Measurements from ENCODE around the gene PCSK5. TPM values are rescaled to one million over a fixed set of nuclear protein-coding genes. Genes with fewer than 3 reads are reported as not detected.

PCSK5 gene
- total RNA-seq, 1 donor from 2014 or later: 8.9 TPM

GRCh38 chr9:76099516-76099915, 209.0 kb downstream of the PCSK5 start:
- H3K9me3 Mint-ChIP-seq (ENCODE audit: low read depth): no peaks in the 10 kb centered on the region
- TF ChIP-seq CTCF (IDR thresholded peaks at IDR 0.05): no peak
- no peak overlapping the region for H3K27ac Mint-ChIP-seq (ENCODE audit: unreplicated experiment)
- no peak overlapping the region for H3K4me3 Mint-ChIP-seq (ENCODE audit: unreplicated experiment)
- peaks cover 11% of the 10 kb centered on the region for H3K36me3 Mint-ChIP-seq (ENCODE audit: low read depth)
- DNase-seq (ENCODE audit: low spot score): no peak
- H3K27me3 Mint-ChIP-seq (ENCODE audit: low read depth): no peaks in the 10 kb centered on the region
- H3K4me1 Mint-ChIP-seq (ENCODE audit: low read depth): peaks cover 4% of the 10 kb centered on the region

- Mint-ChIP-seq H3K27me3 (ENCODE audit: low read depth) (no peaks in the 10 kb centered on the region), H3K9me3 (ENCODE audit: low read depth) (no peaks in the 10 kb centered on the region), H3K4me1 (ENCODE audit: low read depth) (peaks cover 13% of the 10 kb centered on the region), H3K36me3 (ENCODE audit: low read depth) (peaks cover 12% of the 10 kb centered on the region), H3K4me3 (ENCODE audit: unreplicated experiment) (no peak overlapping the region), H3K27ac (ENCODE audit: unreplicated experiment) (no peak overlapping the region)
- TF ChIP-seq CTCF (IDR thresholded peaks at IDR 0.05): no peak
- DNase-seq (ENCODE audit: low spot score): no peak
These were observed 210.6 kb downstream of the PCSK5 start for GRCh38 chr9:76101075-76101474.

- no peak for DNase-seq (ENCODE audit: low spot score)
- peaks cover 12% of the 10 kb centered on the region for H3K36me3 Mint-ChIP-seq (ENCODE audit: low read depth)
- no peak for TF ChIP-seq CTCF (IDR thresholded peaks at IDR 0.05)
- peaks cover 14% of the 10 kb centered on the region for H3K4me1 Mint-ChIP-seq (ENCODE audit: low read depth)
- no peaks in the 10 kb centered on the region for H3K9me3 Mint-ChIP-seq (ENCODE audit: low read depth)
- no peak overlapping the region for H3K27ac Mint-ChIP-seq (ENCODE audit: unreplicated experiment)
- no peak overlapping the region for H3K4me3 Mint-ChIP-seq (ENCODE audit: unreplicated experiment)
- H3K27me3 Mint-ChIP-seq (ENCODE audit: low read depth): no peaks in the 10 kb centered on the region
These were observed 211.0 kb downstream of the PCSK5 start for GRCh38 chr9:76101491-76101890.

- peaks cover 16% of the 10 kb centered on the region for H3K4me1 Mint-ChIP-seq (ENCODE audit: low read depth)
- no peak for DNase-seq (ENCODE audit: low spot score)
- no peak overlapping the region for H3K4me3 Mint-ChIP-seq (ENCODE audit: unreplicated experiment)
- no peaks in the 10 kb centered on the region for H3K27me3 Mint-ChIP-seq (ENCODE audit: low read depth)
- H3K27ac Mint-ChIP-seq (ENCODE audit: unreplicated experiment): no peak overlapping the region
- H3K9me3 Mint-ChIP-seq (ENCODE audit: low read depth): no peaks in the 10 kb centered on the region
- H3K36me3 Mint-ChIP-seq (ENCODE audit: low read depth): peaks cover 12% of the 10 kb centered on the region
- no peak for TF ChIP-seq CTCF (IDR thresholded peaks at IDR 0.05)
These were observed 211.5 kb downstream of the PCSK5 start for GRCh38 chr9:76101947-76102346.

- Mint-ChIP-seq H3K27me3 (ENCODE audit: low read depth) (no peaks in the 10 kb centered on the region), H3K9me3 (ENCODE audit: low read depth) (no peaks in the 10 kb centered on the region), H3K27ac (ENCODE audit: unreplicated experiment) (no peak overlapping the region), H3K36me3 (ENCODE audit: low read depth) (peaks cover 10% of the 10 kb centered on the region), H3K4me3 (ENCODE audit: unreplicated experiment) (no peak overlapping the region), H3K4me1 (ENCODE audit: low read depth) (peaks cover 26% of the 10 kb centered on the region)
- no peak for TF ChIP-seq CTCF (IDR thresholded peaks at IDR 0.05)
- no peak for DNase-seq (ENCODE audit: low spot score)
These were observed 213.2 kb downstream of the PCSK5 start for GRCh38 chr9:76103531-76104315.
